SKM-1 (cell line): ENCODE results near the gene POPDC3.
A peak's percentile ranks its signal among the peaks of the same experiment; 100 is the strongest.

Experiments used
- DNase-seq: peaks from one replicate; lab custom pipeline; 2025; ENCODE audit not compliant: unreplicated experiment; lab: John Stamatoyannopoulos, UW

POPDC3 gene

GRCh38 chr6:105153676-105154075 lies 26.1 kb downstream of the POPDC3 start:
- no peak for DNase-seq

GRCh38 chr6:105152880-105153279 lies 26.9 kb downstream of the POPDC3 start:
- DNase-seq: no peak

GRCh38 chr6:105151644-105152043 lies 28.2 kb downstream of the POPDC3 start:
- DNase-seq: no peak

GRCh38 chr6:105138141-105138540 lies 41.7 kb downstream of the POPDC3 start:
- DNase-seq: no peak

GRCh38 chr6:105137388-105137787 lies 42.4 kb downstream of the POPDC3 start:
- DNase-seq: no peak

GRCh38 chr6:105136431-105137350 lies 43.1 kb downstream of the POPDC3 start:
- DNase-seq: peak; percentile 35

- no peak for DNase-seq
These were observed 43.8 kb downstream of the POPDC3 start for GRCh38 chr6:105135907-105136430.

GRCh38 chr6:105135056-105135455 lies 44.8 kb downstream of the POPDC3 start:
- DNase-seq: no peak

- no peak for DNase-seq
These were observed 57.1 kb downstream of the POPDC3 start for GRCh38 chr6:105122717-105123116.

- no peak for DNase-seq
These were observed 57.8 kb downstream of the POPDC3 start for GRCh38 chr6:105121981-105122380.

- DNase-seq: no peak
These were observed 59.2 kb downstream of the POPDC3 start for GRCh38 chr6:105120570-105120969.

GRCh38 chr6:105116150-105116549 lies 63.7 kb downstream of the POPDC3 start:
- no peak for DNase-seq

GRCh38 chr6:105113422-105113821 lies 66.4 kb downstream of the POPDC3 start:
- no peak for DNase-seq

- no peak for DNase-seq
These were observed 67.2 kb downstream of the POPDC3 start for GRCh38 chr6:105112577-105112976.

GRCh38 chr6:105111871-105112270 lies 67.9 kb downstream of the POPDC3 start:
- no peak for DNase-seq

GRCh38 chr6:105111105-105111504 lies 68.7 kb downstream of the POPDC3 start:
- DNase-seq: no peak

GRCh38 chr6:105109955-105110895 lies 69.6 kb downstream of the POPDC3 start:
- DNase-seq: no peak

GRCh38 chr6:105108631-105109262 lies 71.1 kb downstream of the POPDC3 start:
- no peak for DNase-seq
